Measurements from ENCODE around the gene TMEM266.

The TMEM266 gene

GRCh38 chr15:76164602-76165001 lies 104.8 kb downstream of the TMEM266 start:
- no peak overlapping the region for H3K4me3 ChIP-seq (ENCODE audit: low read depth, low read length)
- H2AFZ ChIP-seq: no peak overlapping the region
- H3K27me3 ChIP-seq (ENCODE audit: control insufficient read depth, insufficient read depth, low read length): no peaks in the 10 kb centered on the region
- no peaks in the 10 kb centered on the region for H3K4me1 ChIP-seq
- no peaks in the 10 kb centered on the region for H3K79me2 ChIP-seq
- TF ChIP-seq CTCF (IDR thresholded peaks at IDR 0.05): no peak
- H3K36me3 ChIP-seq (ENCODE audit: control insufficient read depth, insufficient read depth, low read length): no peaks in the 10 kb centered on the region
- H3K9me3 ChIP-seq (ENCODE audit: control insufficient read depth, low read length): no peaks in the 10 kb centered on the region
- H3K9ac ChIP-seq: no peak overlapping the region
- no peak overlapping the region for H3K27ac ChIP-seq
- H3K4me2 ChIP-seq (ENCODE audit: low read length): no peak overlapping the region

GRCh38 chr15:76165951-76166350 lies 106.2 kb downstream of the TMEM266 start:
- Histone ChIP-seq H3K9ac (no peak overlapping the region), H3K27ac (no peak overlapping the region), H3K4me2 (ENCODE audit: low read length) (no peak overlapping the region), H3K27me3 (ENCODE audit: control insufficient read depth, insufficient read depth, low read length) (no peaks in the 10 kb centered on the region), H3K4me3 (ENCODE audit: low read depth, low read length) (no peak overlapping the region), H3K9me3 (ENCODE audit: control insufficient read depth, low read length) (no peaks in the 10 kb centered on the region), H3K36me3 (ENCODE audit: control insufficient read depth, insufficient read depth, low read length) (no peaks in the 10 kb centered on the region), H3K79me2 (no peaks in the 10 kb centered on the region), H2AFZ (no peak overlapping the region), H3K4me1 (no peaks in the 10 kb centered on the region)
- TF ChIP-seq CTCF (IDR thresholded peaks at IDR 0.05): no peak

GRCh38 chr15:76168237-76168984 lies 108.6 kb downstream of the TMEM266 start:
- H3K4me2 ChIP-seq (ENCODE audit: low read length): no peak overlapping the region
- H3K9ac ChIP-seq: no peak overlapping the region
- H3K79me2 ChIP-seq: no peaks in the 10 kb centered on the region
- no peaks in the 10 kb centered on the region for H3K9me3 ChIP-seq (ENCODE audit: control insufficient read depth, low read length)
- no peaks in the 10 kb centered on the region for H3K36me3 ChIP-seq (ENCODE audit: control insufficient read depth, insufficient read depth, low read length)
- no peak overlapping the region for H2AFZ ChIP-seq
- H3K27me3 ChIP-seq (ENCODE audit: control insufficient read depth, insufficient read depth, low read length): no peaks in the 10 kb centered on the region
- TF ChIP-seq CTCF (IDR thresholded peaks at IDR 0.05): no peak
- H3K4me3 ChIP-seq (ENCODE audit: low read depth, low read length): no peak overlapping the region
- H3K4me1 ChIP-seq: no peaks in the 10 kb centered on the region
- no peak overlapping the region for H3K27ac ChIP-seq

- H3K9me3 ChIP-seq (ENCODE audit: control insufficient read depth, low read length): no peaks in the 10 kb centered on the region
- no peak overlapping the region for H2AFZ ChIP-seq
- no peak overlapping the region for H3K4me2 ChIP-seq (ENCODE audit: low read length)
- H3K4me1 ChIP-seq: no peaks in the 10 kb centered on the region
- no peaks in the 10 kb centered on the region for H3K79me2 ChIP-seq
- no peaks in the 10 kb centered on the region for H3K36me3 ChIP-seq (ENCODE audit: control insufficient read depth, insufficient read depth, low read length)
- no peaks in the 10 kb centered on the region for H3K27me3 ChIP-seq (ENCODE audit: control insufficient read depth, insufficient read depth, low read length)
- H3K9ac ChIP-seq: no peak overlapping the region
- no peak for TF ChIP-seq CTCF (IDR thresholded peaks at IDR 0.05)
- no peak overlapping the region for H3K4me3 ChIP-seq (ENCODE audit: low read depth, low read length)
- no peak overlapping the region for H3K27ac ChIP-seq
Observed at GRCh38 chr15:76169018-76169417, 109.2 kb downstream of the TMEM266 start.
